T-helper 1 cell treated with Interleukin-12 subunit alpha and Interleukin-12 subunit beta and Interleukin-4 antibody, amounts not matched to agents 30 μg/mL and 1 μg/mL, for 36 hours (primary cell): ENCODE results near the gene LIF.
A peak's percentile ranks its signal among the peaks of the same experiment; 100 is the strongest.

Experiments used
- H3K27ac Mint-ChIP-seq: one replicate; pipeline ENCODE4 v1.8.0; 2021; ENCODE audit warnings: mild to moderate bottlenecking, mixed read lengths
- H3K27me3 Mint-ChIP-seq: one replicate; pipeline ENCODE4 v1.8.0; 2021; ENCODE audit warnings: low read depth, mixed read lengths
- H3K36me3 Mint-ChIP-seq: one replicate; pipeline ENCODE4 v1.8.0; 2021; ENCODE audit warnings: low read depth, mixed read lengths
- H3K4me1 Mint-ChIP-seq: one replicate; pipeline ENCODE4 v1.8.0; 2021; ENCODE audit warnings: low read depth, mixed read lengths
- H3K4me3 Mint-ChIP-seq: one replicate; pipeline ENCODE4 v1.8.0; 2021; ENCODE audit warnings: mild to moderate bottlenecking, moderate library complexity, mixed read lengths
- H3K9me3 Mint-ChIP-seq: one replicate; pipeline ENCODE4 v1.8.0; 2021; ENCODE audit warnings: mixed read lengths

The LIF gene

DNA sequence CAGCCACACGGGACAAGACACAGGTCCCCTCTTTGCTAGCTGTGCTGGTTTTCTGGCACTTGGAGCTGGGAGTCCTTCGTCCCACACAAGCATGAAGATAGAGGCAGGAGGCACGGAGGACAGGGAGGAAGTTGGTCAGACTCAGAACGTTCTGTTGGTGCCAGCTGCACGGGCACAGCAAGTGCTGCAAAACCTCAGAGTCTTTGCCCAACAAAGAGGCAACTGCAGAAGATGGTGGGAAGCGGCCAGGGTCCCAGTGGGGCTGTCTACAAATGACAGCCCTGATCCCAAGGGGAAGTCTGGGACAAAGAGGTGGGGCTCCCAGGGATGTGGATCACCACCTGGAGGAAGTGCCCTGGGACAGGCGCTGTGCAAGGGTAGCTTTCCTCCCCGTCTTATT lies 29.5 kb upstream of the LIF start:
- Mint-ChIP-seq H3K4me3 (no peak overlapping the region), H3K9me3 (no peaks in the 10 kb centered on the region), H3K27me3 (no peaks in the 10 kb centered on the region), H3K4me1 (peaks cover 51% of the 10 kb centered on the region), H3K36me3 (peaks cover 34% of the 10 kb centered on the region), H3K27ac (peak overlapping the region; percentile 65)

GRCh38 chr22:30275625-30276024 lies 29.1 kb upstream of the LIF start:
- Mint-ChIP-seq H3K27me3 (no peaks in the 10 kb centered on the region), H3K4me1 (peaks cover 53% of the 10 kb centered on the region), H3K27ac (peak overlapping the region; percentile 65), H3K4me3 (no peak overlapping the region), H3K9me3 (no peaks in the 10 kb centered on the region), H3K36me3 (peaks cover 36% of the 10 kb centered on the region)

- Mint-ChIP-seq H3K36me3 (peaks cover 39% of the 10 kb centered on the region), H3K27ac (peak overlapping the region; percentile 59), H3K4me3 (no peak overlapping the region), H3K4me1 (peaks cover 53% of the 10 kb centered on the region), H3K27me3 (no peaks in the 10 kb centered on the region), H3K9me3 (no peaks in the 10 kb centered on the region)
These were observed 27.9 kb upstream of the LIF start for GRCh38 chr22:30274437-30274812.

DNA sequence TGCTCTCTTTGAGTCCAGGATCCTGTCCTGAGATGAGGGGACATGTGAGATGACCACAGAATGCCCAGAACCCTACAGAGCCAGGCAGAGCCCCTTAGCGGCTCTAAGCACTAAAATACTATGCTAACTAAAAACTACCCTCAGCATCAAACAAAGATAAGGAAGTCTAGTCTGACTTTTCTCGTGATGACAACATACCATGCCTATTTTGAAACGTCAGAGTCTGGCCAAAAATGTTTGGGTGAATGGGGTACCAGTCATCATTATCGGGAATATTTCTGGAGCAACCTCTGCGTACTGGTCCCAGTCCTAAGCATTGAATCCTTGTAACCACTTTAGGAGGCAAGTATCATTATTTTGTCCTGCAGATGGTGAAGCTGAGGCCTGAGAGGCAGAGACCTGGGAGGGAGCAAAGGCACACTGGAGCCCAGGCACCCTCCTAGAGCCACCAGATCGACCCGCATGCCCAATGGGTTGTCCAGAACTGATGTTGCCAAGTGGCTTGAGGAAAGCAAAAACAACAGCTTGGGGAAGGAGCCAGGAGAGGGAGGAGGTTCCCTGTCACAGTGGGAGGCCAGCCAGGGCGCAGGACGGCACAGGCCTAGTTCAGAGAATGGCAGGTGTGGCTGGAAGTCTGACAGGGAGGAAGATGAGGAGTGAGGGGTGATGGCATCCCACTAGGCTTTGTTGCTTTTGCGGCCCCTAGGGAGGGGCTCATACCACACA lies 27.3 kb upstream of the LIF start:
- H3K27ac Mint-ChIP-seq = peak overlapping the region; percentile 59
- peaks cover 40% of the 10 kb centered on the region for H3K36me3 Mint-ChIP-seq
- no peaks in the 10 kb centered on the region for H3K9me3 Mint-ChIP-seq
- H3K4me3 Mint-ChIP-seq = no peak overlapping the region
- H3K4me1 Mint-ChIP-seq = peaks cover 52% of the 10 kb centered on the region
- no peaks in the 10 kb centered on the region for H3K27me3 Mint-ChIP-seq

DNA sequence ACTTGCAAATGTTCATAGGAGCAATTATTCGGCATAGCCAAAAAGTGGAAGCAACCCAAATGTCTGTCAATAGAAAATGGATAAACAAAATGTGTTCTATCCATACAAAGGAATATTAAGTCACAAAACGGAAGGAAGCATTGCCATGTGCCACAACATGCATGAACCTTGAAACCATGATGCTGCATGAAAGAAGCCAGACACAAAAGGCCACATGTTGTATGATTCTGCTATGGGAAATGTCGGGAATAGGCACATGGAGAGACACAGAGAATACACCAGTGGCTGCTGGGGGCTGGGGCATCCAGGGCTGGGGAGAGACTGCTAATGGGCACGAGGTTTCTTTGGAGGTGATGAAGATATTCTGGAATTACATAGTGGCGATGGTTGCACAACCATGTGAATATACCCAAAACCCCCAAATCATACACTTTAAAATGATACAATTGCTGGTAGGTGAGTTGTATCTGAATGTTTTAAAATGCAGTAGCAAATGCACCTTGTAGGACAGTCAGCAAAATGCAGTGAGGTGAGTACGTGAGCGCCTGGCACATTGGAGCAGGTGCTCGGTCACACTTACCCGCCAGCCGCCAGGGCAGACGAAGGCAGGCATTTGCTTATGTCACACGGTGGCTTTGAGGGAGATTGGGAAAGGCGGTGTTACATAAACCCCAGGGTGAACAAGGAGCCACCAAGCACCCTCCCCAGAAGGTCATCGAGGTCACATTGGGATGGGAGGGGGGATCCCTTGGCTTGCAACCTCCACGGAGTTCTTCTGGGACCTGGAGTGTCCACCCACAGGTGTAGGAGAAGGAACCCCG lies 26.4 kb upstream of the LIF start:
- no peak overlapping the region for H3K27ac Mint-ChIP-seq
- no peak overlapping the region for H3K4me3 Mint-ChIP-seq
- no peaks in the 10 kb centered on the region for H3K27me3 Mint-ChIP-seq
- H3K36me3 Mint-ChIP-seq = peaks cover 42% of the 10 kb centered on the region
- no peaks in the 10 kb centered on the region for H3K9me3 Mint-ChIP-seq
- peaks cover 53% of the 10 kb centered on the region for H3K4me1 Mint-ChIP-seq

DNA sequence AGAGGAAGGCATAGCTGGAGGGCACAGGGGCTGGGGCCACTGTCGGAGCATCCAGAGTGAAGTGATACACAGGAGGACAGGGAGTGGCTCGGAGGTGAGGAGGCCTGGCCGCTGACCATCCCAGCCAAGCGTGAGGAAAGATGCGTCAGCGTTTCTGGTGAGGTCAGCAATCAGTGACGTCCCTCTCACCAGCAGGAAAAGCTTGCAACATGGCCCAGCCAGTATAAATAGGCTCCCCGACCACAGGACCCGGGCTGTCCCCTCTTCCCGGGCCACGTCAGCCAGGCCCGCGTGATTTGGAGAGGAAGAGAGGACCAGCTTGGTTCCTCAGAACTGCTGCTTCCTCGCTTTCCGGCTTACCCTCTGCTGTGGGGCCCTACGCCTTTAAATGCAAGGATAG lies 24.3 kb upstream of the LIF start:
- no peak overlapping the region for H3K4me3 Mint-ChIP-seq
- H3K4me1 Mint-ChIP-seq = peaks cover 46% of the 10 kb centered on the region
- H3K27me3 Mint-ChIP-seq = no peaks in the 10 kb centered on the region
- H3K9me3 Mint-ChIP-seq = no peaks in the 10 kb centered on the region
- H3K27ac Mint-ChIP-seq = no peak overlapping the region
- H3K36me3 Mint-ChIP-seq = peaks cover 47% of the 10 kb centered on the region

- H3K4me1 Mint-ChIP-seq = peaks cover 44% of the 10 kb centered on the region
These were observed 21.8 kb upstream of the LIF start for GRCh38 chr22:30268331-30268730.

GRCh38 chr22:30267382-30268302 lies 21.1 kb upstream of the LIF start:
- no peaks in the 10 kb centered on the region for H3K27me3 Mint-ChIP-seq
- peaks cover 47% of the 10 kb centered on the region for H3K4me1 Mint-ChIP-seq
- H3K9me3 Mint-ChIP-seq = no peaks in the 10 kb centered on the region
- peak overlapping the region; percentile 98 for H3K4me3 Mint-ChIP-seq
- peak overlapping the region; percentile 81 for H3K27ac Mint-ChIP-seq
- peaks cover 57% of the 10 kb centered on the region for H3K36me3 Mint-ChIP-seq

More at GRCh38 chr22:30268331-30268730, 21.8 kb upstream of the LIF start:
- Mint-ChIP-seq H3K9me3 (no peaks in the 10 kb centered on the region), H3K36me3 (peaks cover 55% of the 10 kb centered on the region), H3K27me3 (no peaks in the 10 kb centered on the region), H3K27ac (peak overlapping the region; percentile 81), H3K4me3 (peak overlapping the region; percentile 98)

- no peaks in the 10 kb centered on the region for H3K9me3 Mint-ChIP-seq
- peaks cover 57% of the 10 kb centered on the region for H3K4me1 Mint-ChIP-seq
- peak within 1 kb of the TSS; percentile 97 for H3K27ac Mint-ChIP-seq
- H3K27me3 Mint-ChIP-seq = no peaks in the 10 kb centered on the region
- peaks cover 63% of the 10 kb centered on the region for H3K36me3 Mint-ChIP-seq
- peak within 1 kb of the TSS; percentile 98 for H3K4me3 Mint-ChIP-seq
These were observed 20.2 kb upstream of the LIF start, which contains the start of gene OSM for GRCh38 chr22:30266445-30267381. TSS of gene OSM (minus strand) at chr22:30266851. CDS start at chr22:30266799, 52 bp downstream.

GRCh38 chr22:30265823-30266444 lies 19.4 kb upstream of the LIF start:
- peaks cover 62% of the 10 kb centered on the region for H3K36me3 Mint-ChIP-seq
- H3K27ac Mint-ChIP-seq = peak overlapping the region; percentile 97
- H3K9me3 Mint-ChIP-seq = no peaks in the 10 kb centered on the region
- peak overlapping the region; percentile 98 for H3K4me3 Mint-ChIP-seq
- peaks cover 59% of the 10 kb centered on the region for H3K4me1 Mint-ChIP-seq
- no peaks in the 10 kb centered on the region for H3K27me3 Mint-ChIP-seq

- H3K4me1 Mint-ChIP-seq = peaks cover 59% of the 10 kb centered on the region
- H3K27me3 Mint-ChIP-seq = no peaks in the 10 kb centered on the region
- H3K4me3 Mint-ChIP-seq = peak overlapping the region; percentile 98
- peak overlapping the region; percentile 97 for H3K27ac Mint-ChIP-seq
- peaks cover 59% of the 10 kb centered on the region for H3K36me3 Mint-ChIP-seq
- H3K9me3 Mint-ChIP-seq = no peaks in the 10 kb centered on the region
These were observed 18.7 kb upstream of the LIF start for GRCh38 chr22:30265131-30265720.

GRCh38 chr22:30263883-30264282 lies 17.3 kb upstream of the LIF start:
- Mint-ChIP-seq H3K27ac (peak overlapping the region; percentile 80), H3K4me1 (peaks cover 56% of the 10 kb centered on the region), H3K4me3 (peak overlapping the region; percentile 98), H3K36me3 (peaks cover 52% of the 10 kb centered on the region), H3K27me3 (no peaks in the 10 kb centered on the region), H3K9me3 (no peaks in the 10 kb centered on the region)
